NT2/D1 (cell line): ENCODE data around the gene GALK2.

Source experiments
- DNase-seq: peaks from one replicate; pipeline ENCODE4 v3.0.0-alpha.2; 2011; ENCODE audit warnings: low read depth, low spot score
- H3K27me3 ChIP-seq: 2 replicates; pipeline ENCODE4 v1.6.0; 2011; ENCODE audit warnings: mild to moderate bottlenecking; ENCODE audit not compliant: insufficient read length, insufficient read depth
- H3K36me3 ChIP-seq: 2 replicates; pipeline ENCODE4 v1.6.1; 2011; ENCODE audit warnings: mild to moderate bottlenecking, low read length, mixed read lengths; ENCODE audit not compliant: insufficient read depth, insufficient read length
- H3K4me1 ChIP-seq: 2 replicates; pipeline ENCODE4 v1.5.1; 2011; ENCODE audit not compliant: insufficient read depth, insufficient read length
- H3K4me3 ChIP-seq: 2 replicates; pipeline ENCODE4 v1.5.1; 2011; ENCODE audit warnings: low read depth; ENCODE audit not compliant: insufficient read length
- H3K9ac ChIP-seq: 2 replicates; pipeline ENCODE4 v1.6.0; 2011; ENCODE audit warnings: low read depth; ENCODE audit not compliant: insufficient read length
- H3K9me3 ChIP-seq: 2 replicates; pipeline ENCODE4 v1.5.1; 2011; ENCODE audit warnings: mild to moderate bottlenecking, low read length; ENCODE audit not compliant: insufficient read depth
- SUZ12 ChIP-seq: IDR thresholded peaks from 2 replicates; pipeline ENCODE4 v1.6.1; 2011; ENCODE audit not compliant: insufficient read length, insufficient read depth; ENCODE audit errors: extremely low read depth
- YY1 ChIP-seq: IDR thresholded peaks from 2 replicates; pipeline ENCODE4 v1.6.1; 2011; ENCODE audit not compliant: insufficient read length, insufficient read depth
- ZNF274 ChIP-seq: IDR thresholded peaks from 2 replicates; pipeline ENCODE4 v1.6.1; 2011; ENCODE audit warnings: mild to moderate bottlenecking, low read depth, low read length

Gene GALK2

DNA sequence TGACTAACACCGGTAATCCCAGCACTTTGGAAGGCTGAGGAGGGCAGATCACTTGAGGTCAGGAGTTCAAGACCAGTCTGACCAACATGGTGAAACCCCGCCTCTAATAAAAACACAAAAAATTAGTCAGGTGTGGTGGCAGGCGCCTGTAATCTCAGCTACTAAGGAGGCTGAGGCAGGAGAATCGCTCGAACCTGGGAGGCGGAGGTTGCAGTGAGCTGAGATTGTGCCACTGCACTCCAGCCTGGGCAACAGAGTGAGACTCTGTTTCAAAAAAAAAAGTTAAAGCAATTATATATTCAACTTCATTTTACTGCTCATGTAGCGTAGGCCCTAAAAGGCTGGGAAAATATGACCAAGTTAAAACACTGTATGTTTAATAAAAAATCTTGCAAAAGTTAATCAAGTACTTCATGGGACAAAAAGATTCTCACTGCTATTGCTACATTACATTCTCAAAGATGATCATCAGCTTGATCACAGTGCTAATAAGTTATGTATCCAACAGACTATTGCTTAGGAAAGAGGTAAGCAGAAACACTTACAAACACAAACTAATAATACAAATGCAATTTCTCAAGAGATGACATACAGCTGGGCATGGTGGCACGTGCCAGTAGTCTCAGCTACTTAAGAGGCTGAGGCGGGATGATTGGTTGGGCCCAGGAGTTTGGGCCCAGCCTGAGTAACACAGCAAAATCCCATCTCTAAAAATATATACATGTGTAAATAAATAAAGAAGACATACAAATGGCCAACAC, 17.3 kb upstream of the GALK2 start:
- no peaks in the 10 kb centered on the region for H3K4me1 ChIP-seq
- H3K4me3 ChIP-seq, result no peak overlapping the region
- TF ChIP-seq YY1, result no peak
- H3K36me3 ChIP-seq, result peaks cover 5% of the 10 kb centered on the region
- no peaks in the 10 kb centered on the region for H3K27me3 ChIP-seq
- no peak for DNase-seq
- H3K9ac ChIP-seq, result no peak overlapping the region
- H3K9me3 ChIP-seq, result no peaks in the 10 kb centered on the region

DNA sequence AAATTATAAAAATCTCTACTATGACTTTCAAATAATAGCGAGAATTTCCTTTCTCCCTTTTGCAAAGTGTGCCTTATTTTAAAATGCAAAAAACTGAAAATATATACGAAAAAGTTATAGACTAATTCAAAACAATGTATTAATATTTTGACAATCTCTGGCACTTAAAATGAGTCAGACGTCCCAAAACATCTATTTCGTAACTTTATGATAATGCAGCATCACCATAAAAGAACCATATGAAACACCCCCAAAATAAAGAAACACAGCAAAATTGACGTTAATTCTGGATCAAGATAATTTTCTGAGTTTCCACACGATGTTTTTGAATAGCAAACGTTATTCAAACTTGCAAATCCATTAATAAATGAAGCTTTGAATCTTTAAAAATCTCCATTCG, 15.7 kb upstream of the GALK2 start:
- H3K9me3 ChIP-seq, result no peaks in the 10 kb centered on the region
- no peak for DNase-seq
- peak overlapping the region; percentile 97 for H3K4me3 ChIP-seq
- peaks cover 5% of the 10 kb centered on the region for H3K36me3 ChIP-seq
- TF ChIP-seq SUZ12, result no peak
- no peak for TF ChIP-seq YY1
- TF ChIP-seq ZNF274, result no peak
- H3K27me3 ChIP-seq, result no peaks in the 10 kb centered on the region
- H3K4me1 ChIP-seq, result no peaks in the 10 kb centered on the region
- H3K9ac ChIP-seq, result peak overlapping the region; percentile 98

DNA sequence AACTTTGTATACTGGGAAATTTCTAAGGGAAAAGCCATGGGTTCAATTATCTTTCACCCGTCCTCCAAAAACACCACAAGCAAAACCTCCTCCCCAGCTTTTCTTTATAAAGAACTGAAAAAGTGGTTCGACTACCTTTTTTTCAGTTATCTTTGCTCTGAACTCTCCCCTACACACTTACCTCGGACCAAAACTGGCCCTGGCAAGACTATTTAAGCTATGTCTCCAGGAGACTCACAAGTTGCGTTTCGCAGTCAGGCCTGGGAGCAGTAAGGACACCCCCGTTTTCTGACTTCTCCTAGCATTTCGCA, 15.3 kb upstream of the GALK2 start:
- no peak for TF ChIP-seq YY1
- TF ChIP-seq SUZ12, result no peak

DNA sequence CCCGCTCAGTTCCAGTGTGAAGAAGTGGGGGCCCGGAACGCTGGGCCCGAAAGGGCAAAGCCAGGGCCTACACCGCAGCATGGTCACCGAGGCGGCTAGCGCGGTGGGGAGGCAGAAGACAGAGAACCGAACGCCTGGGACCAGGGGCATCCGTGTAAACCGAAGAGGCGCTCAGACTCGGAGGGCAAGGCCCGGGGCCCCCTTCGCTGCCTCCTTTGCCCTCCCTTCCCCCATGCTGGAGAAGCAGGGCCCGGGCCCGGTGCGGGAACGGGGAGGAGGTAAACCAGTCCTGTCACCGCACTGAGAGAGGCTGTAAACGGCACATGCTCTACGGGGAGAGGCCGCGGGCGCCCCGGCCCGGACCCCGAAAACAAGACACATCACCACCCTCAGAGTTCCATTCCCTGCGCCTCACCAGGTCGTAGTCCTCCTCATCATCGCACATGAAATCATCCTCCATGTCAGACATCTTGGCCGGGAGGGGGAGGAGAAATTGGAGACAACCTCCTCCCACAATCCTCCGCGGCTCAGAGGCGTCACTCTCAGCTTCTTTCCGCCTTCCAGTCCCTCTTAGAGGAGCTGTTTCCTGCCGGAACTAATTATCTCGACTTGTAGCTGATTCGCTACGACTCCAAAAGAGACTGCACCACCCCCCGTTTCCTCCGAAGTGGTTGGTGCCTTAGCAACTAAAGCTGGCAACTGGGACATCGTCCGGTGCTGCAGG, 14.8 kb upstream of the GALK2 start, which contains the start of gene COPS2:
TSS of gene COPS2 (minus strand) at position 490 of the 724 bp plus-strand sequence. CDS start at position 469, 21 bp downstream.
- Histone ChIP-seq H3K36me3 (peaks cover 5% of the 10 kb centered on the region), H3K27me3 (no peaks in the 10 kb centered on the region), H3K9ac (peak within 1 kb of the TSS; percentile 98), H3K4me3 (peak within 1 kb of the TSS; percentile 97), H3K9me3 (no peaks in the 10 kb centered on the region), H3K4me1 (no peaks in the 10 kb centered on the region)
- TF ChIP-seq SUZ12 (no peak), ZNF274 (no peak), YY1 (peak; percentile 67)
- DNase-seq, result peak; percentile 94

More for the DNA sequence above, 15.3 kb upstream of the GALK2 start:
- Histone ChIP-seq H3K4me1 (no peaks in the 10 kb centered on the region), H3K4me3 (peak overlapping the region; percentile 97), H3K27me3 (no peaks in the 10 kb centered on the region), H3K36me3 (peaks cover 5% of the 10 kb centered on the region), H3K9ac (peak overlapping the region; percentile 98), H3K9me3 (no peaks in the 10 kb centered on the region)
- DNase-seq, result no peak

DNA sequence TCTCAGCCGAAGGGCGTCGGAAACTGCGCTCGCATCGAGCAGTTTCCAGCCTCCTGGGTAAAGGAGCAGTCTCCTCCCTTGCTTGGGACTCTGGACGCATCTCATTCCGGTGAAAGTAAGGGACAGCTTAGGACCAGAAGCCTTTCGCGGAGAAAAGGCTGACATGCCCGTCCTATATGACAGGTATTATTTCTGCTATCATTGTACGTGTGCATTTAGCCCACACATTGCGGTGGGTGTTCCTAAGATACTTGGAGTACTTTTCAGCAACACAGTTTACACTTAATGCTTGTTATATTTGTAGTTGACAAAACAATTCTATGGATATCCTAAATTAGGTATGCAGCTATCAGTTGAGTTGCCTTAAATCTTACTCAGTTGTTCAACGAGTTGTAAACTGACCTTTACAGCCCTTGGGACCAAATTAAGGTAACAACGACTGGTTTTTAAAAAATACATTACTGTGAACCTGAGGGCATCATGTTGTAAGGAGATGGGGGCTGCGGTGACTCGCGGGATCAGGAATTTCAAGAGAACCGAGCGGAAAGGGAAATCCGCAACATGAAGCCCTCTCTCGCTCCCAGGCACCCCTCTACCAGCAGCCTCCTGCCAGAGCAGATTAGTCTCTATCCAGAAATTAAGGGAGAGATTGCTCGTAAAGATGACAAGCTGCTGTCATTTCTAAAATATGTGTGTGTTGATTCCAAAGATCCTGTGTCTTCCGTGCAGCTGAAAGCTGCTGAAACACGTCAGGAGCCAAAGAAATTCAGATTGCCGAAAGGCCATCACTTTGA, 14.0 kb upstream of the GALK2 start:
- peak overlapping the region; percentile 97 for H3K4me3 ChIP-seq
- no peaks in the 10 kb centered on the region for H3K9me3 ChIP-seq
- TF ChIP-seq ZNF274 (no peak), YY1 (no peak), SUZ12 (no peak)
- no peak for DNase-seq
- no peaks in the 10 kb centered on the region for H3K27me3 ChIP-seq
- H3K36me3 ChIP-seq, result peaks cover 5% of the 10 kb centered on the region
- H3K4me1 ChIP-seq, result no peaks in the 10 kb centered on the region
- peak overlapping the region; percentile 98 for H3K9ac ChIP-seq

DNA sequence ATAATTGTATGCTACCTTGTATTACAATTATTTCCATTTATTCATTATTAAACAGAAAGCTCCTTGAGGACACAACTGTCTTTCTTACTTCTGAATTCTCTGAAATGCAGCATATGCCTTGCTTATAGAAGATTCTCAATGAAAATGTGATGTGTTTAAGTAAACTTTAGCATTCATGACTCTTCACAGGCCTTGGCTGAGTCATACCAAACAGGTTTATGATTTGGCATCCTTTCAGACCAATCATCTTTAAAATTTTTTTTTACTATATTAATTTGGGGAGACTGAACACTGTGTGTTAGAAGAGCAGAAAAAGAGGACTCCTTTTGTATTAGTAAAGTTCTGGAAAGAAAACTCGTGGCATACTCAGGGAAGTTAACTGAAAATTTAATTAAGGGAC, 6.4 kb upstream of the GALK2 start:
- no peak overlapping the region for H3K9ac ChIP-seq
- H3K4me1 ChIP-seq, result no peaks in the 10 kb centered on the region
- H3K27me3 ChIP-seq, result no peaks in the 10 kb centered on the region
- DNase-seq, result no peak
- no peak overlapping the region for H3K4me3 ChIP-seq
- H3K9me3 ChIP-seq, result no peaks in the 10 kb centered on the region
- TF ChIP-seq YY1, result no peak
- TF ChIP-seq ZNF274, result no peak
- TF ChIP-seq SUZ12, result no peak
- no peaks in the 10 kb centered on the region for H3K36me3 ChIP-seq

DNA sequence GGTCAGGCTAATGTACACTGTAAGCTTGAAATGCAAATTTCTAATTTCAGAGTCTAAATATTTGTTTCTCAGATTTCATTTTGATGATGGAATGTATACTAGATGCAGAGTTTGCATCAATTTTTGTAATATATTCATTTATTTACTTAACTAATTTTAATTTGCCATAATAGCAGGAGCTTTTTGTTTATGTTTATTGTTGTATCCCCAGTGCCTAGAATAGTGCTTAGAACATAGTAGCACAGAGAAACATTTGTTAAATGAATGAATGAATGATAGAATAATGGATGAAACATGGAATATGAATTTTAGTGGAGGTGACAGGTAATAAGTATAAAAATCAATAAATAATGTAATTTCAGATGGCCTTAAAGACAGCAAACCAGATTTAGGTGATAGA, 5.2 kb upstream of the GALK2 start:
- Histone ChIP-seq H3K4me1 (no peaks in the 10 kb centered on the region), H3K27me3 (peaks cover 5% of the 10 kb centered on the region), H3K4me3 (no peak overlapping the region), H3K9me3 (no peaks in the 10 kb centered on the region), H3K9ac (no peak overlapping the region), H3K36me3 (no peaks in the 10 kb centered on the region)
- no peak for DNase-seq
- TF ChIP-seq YY1 (no peak), SUZ12 (no peak), ZNF274 (no peak)
